K562 treated with DMSO at 1 percent for 4 hours (cell line): ENCODE results near the gene GSTA3. TPM values are rescaled to one million over a fixed set of nuclear protein-coding genes. Genes with fewer than 3 reads are reported as not detected.

Source experiments
- total RNA-seq: library from RNA; unstranded; fragments of 300-600 nt; gene quantifications from 2 replicates; pipeline ENCODE4 v1.2.3, GENCODE V29; 2022; ENCODE audit not compliant: insufficient read depth

GSTA3 gene
- total RNA-seq = not detected in 2 replicates

DNA sequence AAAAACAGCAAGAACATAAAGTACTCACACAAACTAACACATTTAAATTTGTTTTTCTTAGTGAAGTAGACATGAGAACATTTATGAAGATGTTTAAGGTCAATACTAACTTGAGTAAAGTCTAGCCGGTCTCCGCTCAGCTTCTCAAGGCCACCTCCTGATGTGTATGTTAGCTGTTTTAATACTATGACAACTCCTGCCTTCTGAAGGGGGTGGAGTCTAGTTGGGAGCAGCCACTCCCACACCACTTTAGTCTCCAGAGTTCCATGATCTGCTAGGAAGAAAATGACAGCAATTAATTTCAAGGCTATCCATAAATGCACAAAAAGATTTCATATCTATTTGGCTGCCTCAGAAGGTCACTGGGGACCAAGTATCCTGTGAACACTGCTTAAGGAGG, at the start of gene GSTA3:
Gene GSTA3, minus strand, starts transcription at position 168 of the 400 bp plus-strand sequence. CDS start 3,864 bp downstream, outside the sequence.

Other genes starting within 250 kb of the GSTA3 start
- 7.3 and 7.6 TPM in 2 replicates for gene TMEM14A, start 238.6 kb downstream of the GSTA3 start, total RNA-seq
- gene GSTA2, start 146.2 kb downstream of the GSTA3 start, total RNA-seq = not detected in 2 replicates
- not detected in 2 replicates for gene GSTA1, start 105.9 kb downstream of the GSTA3 start, total RNA-seq
- not detected in 2 replicates for gene GSTA5, start 68.9 kb downstream of the GSTA3 start, total RNA-seq
- 0.71 TPM in 1 of 2 replicates, not detected in the other for gene GSTA4, start 85.6 kb upstream of the GSTA3 start, total RNA-seq
- 1.8 and 2.3 TPM in 2 replicates for gene CILK1, start 152.1 kb upstream of the GSTA3 start, total RNA-seq
- 36.4 and 40.1 TPM in 2 replicates for gene FBXO9, start 155.7 kb upstream of the GSTA3 start, total RNA-seq
- 0.21 TPM in 1 of 2 replicates, not detected in the other for gene GCM1, start 239.1 kb upstream of the GSTA3 start, total RNA-seq